NAMALWA (cell line): ENCODE measurements around the gene TXNRD3.

ENCODE experiments used
- DNase-seq: peaks from one replicate; pipeline ENCODE4 v3.0.0-alpha.2; 2015; ENCODE audit warnings: low spot score

TXNRD3 gene

GRCh38 chr3:126672340-126672739 is 17.4 kb upstream of the TXNRD3 start:
- DNase-seq: no peak

- peak; percentile 41 for DNase-seq
Measured at GRCh38 chr3:126671521-126671920, 16.6 kb upstream of the TXNRD3 start.

GRCh38 chr3:126668450-126669401 is 13.8 kb upstream of the TXNRD3 start:
- DNase-seq: no peak

DNA sequence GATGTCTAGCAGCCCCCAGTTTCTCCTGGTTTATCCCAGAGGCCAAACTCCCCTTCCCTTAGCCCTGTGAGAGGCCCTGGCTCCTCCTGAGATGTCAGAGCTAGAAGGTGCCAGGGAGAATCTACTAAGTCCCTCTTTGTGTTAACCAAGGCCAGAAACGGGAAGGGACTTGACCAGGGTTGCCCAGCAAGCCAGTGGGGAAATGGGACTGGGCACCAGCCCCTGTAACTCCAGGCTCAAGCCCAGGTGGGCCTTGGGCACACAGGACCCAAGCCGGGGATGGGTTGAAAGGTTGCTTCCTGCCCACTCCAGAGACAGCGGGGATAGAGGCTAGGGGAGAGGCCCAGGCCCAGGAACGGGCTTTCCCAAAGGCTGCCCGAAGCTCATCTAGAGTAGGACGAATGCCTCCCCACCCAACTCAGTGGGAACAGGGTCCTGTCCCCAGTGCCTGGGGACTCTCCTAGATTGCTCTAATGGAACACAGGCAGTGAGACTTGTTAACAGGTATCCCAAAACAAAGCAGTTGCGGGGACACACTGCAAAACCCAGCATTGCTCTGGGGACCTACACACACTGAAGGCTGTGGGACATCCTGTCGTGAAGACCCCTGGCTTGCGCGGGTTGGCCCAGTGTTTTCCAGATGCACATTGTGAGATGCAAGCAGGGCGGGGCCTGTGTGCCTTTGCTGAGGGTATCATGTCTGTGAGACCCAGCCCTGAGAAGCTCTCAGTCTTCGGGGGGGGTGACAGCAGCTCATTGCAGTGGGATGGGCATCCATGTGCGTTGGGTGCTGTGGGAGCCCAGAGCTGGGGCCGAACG is 12.9 kb upstream of the TXNRD3 start:
- DNase-seq: no peak

GRCh38 chr3:126666658-126667528 is 12.0 kb upstream of the TXNRD3 start:
- DNase-seq: no peak

DNA sequence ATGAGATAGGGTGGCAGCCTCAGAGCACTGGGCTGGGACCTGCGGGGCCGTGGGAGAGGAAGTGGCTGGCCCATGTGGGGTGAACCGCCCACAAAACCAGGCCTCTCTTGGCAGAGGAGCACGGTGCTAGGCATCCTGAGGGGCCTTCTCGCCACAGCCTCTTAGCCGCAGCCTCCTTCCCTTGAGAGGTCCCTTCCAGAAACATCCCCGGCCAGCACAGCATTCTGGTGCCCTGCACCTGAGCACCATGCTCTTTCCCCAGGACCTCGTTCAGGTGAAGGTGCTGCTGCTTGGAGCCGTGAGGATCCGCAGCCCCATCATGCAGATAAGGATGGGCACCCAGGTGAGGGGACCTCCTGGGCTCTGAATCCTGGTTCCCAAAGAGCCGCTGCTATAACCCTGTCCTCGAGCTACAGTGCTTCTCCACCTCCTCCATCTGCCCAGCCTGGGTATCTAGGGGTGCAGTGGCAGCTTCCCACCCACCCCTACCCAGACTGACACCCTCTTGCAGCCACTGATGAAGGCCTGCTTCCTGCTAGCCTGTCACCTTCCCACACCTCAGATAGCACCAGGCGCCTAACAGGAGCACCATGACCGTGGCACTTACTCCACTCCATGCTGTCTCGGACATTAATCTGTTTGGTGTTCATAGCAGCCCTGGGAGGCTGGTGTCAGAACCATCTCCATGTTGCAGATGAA is 11.2 kb upstream of the TXNRD3 start:
- DNase-seq: no peak

GRCh38 chr3:126665221-126665936 is 10.5 kb upstream of the TXNRD3 start:
- no peak for DNase-seq

GRCh38 chr3:126664591-126665214 is 9.8 kb upstream of the TXNRD3 start:
- no peak for DNase-seq

GRCh38 chr3:126663750-126664149 is 8.8 kb upstream of the TXNRD3 start:
- DNase-seq: no peak

- DNase-seq: no peak
Measured at GRCh38 chr3:126663257-126663656, 8.3 kb upstream of the TXNRD3 start.

GRCh38 chr3:126661532-126662364 is 6.8 kb upstream of the TXNRD3 start:
- DNase-seq: no peak

- DNase-seq: no peak
Measured at GRCh38 chr3:126659915-126660886, 5.3 kb upstream of the TXNRD3 start.

GRCh38 chr3:126658584-126658983 is 3.7 kb upstream of the TXNRD3 start:
- DNase-seq: no peak

- no peak for DNase-seq
Measured at GRCh38 chr3:126657901-126658300, 3.0 kb upstream of the TXNRD3 start.

- DNase-seq: no peak
Measured at GRCh38 chr3:126656371-126657134, 1.6 kb upstream of the TXNRD3 start.

GRCh38 chr3:126655887-126656286 is 963 bp upstream of the TXNRD3 start:
- no peak for DNase-seq

DNA sequence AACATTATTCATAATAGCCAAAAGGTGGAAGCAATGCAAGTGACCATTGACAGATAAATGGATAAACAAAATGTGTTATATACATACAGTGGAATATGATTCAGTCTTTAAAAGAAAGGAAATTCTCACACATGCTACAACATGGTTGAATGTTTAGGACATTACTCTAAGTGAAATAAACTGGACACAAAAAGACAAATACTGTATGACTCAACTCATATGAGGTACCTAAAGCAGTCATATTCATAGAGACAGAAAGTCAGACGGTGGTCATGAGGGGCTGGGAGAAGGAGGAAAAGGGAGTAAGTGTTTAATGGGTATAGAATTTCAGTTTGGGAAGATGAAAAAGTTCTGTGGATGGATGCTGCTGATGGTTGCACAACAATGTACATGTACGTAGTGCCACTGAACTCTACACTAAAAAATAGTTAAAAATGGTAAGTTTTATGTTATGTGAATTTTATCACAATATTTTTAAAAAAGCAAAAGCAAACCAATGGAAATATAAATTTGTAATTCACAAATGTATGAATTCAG is 5.3 kb downstream of the TXNRD3 start:
- DNase-seq: no peak
